ENCODE results near the gene TRIM7. TPM values are rescaled to one million over a fixed set of nuclear protein-coding genes. Genes with fewer than 3 reads are reported as not detected.
"Not testable (repeated sequence)": the region's sequence is repeated elsewhere in the genome, so short reads cannot be mapped to it uniquely, and the experiment has no call there.

The TRIM7 gene
- total RNA-seq, 1 experiment from 2014 or later = 0.10 TPM

GRCh38 chr5:181212934-181213333, 7.9 kb upstream of the TRIM7 start:
- no peak for DNase-seq (ENCODE audit: low spot score)

- DNase-seq (ENCODE audit: low spot score) = no peak
Observed at GRCh38 chr5:181212080-181212479, 7.1 kb upstream of the TRIM7 start.

- no peak for DNase-seq (ENCODE audit: low spot score)
Observed at GRCh38 chr5:181211208-181211607, 6.2 kb upstream of the TRIM7 start.

GRCh38 chr5:181210698-181211097, 5.7 kb upstream of the TRIM7 start:
- not testable (repeated sequence) for DNase-seq (ENCODE audit: low spot score)

- DNase-seq (ENCODE audit: low spot score) = not testable (repeated sequence)
Observed at GRCh38 chr5:181210148-181210547, 5.2 kb upstream of the TRIM7 start.

- not testable (repeated sequence) for DNase-seq (ENCODE audit: low spot score)
Observed at GRCh38 chr5:181209006-181209405, 4.0 kb upstream of the TRIM7 start.

GRCh38 chr5:181207960-181208253, 2.9 kb upstream of the TRIM7 start:
- DNase-seq (ENCODE audit: low spot score) = no peak

GRCh38 chr5:181207214-181207959, 2.4 kb upstream of the TRIM7 start:
- DNase-seq (ENCODE audit: low spot score) = peak; percentile 95

- no peak for DNase-seq (ENCODE audit: low spot score)
Observed at GRCh38 chr5:181205761-181206649, 1.0 kb upstream of the TRIM7 start.

GRCh38 chr5:181204113-181204825, 727 bp downstream of the TRIM7 start:
- no peak for DNase-seq (ENCODE audit: low spot score)

- no peak for DNase-seq (ENCODE audit: low spot score)
Observed at GRCh38 chr5:181203777-181204112, 1.3 kb downstream of the TRIM7 start.

GRCh38 chr5:181203093-181203711, 1.8 kb downstream of the TRIM7 start:
- DNase-seq (ENCODE audit: low spot score) = no peak

- DNase-seq (ENCODE audit: low spot score) = no peak
Observed at GRCh38 chr5:181200816-181201215, 4.2 kb downstream of the TRIM7 start.

- DNase-seq (ENCODE audit: low spot score) = no peak
Observed at GRCh38 chr5:181199881-181200638, 4.9 kb downstream of the TRIM7 start.

GRCh38 chr5:181198905-181199519, 6.0 kb downstream of the TRIM7 start:
- DNase-seq (ENCODE audit: low spot score) = no peak

GRCh38 chr5:181198106-181198685, 6.8 kb downstream of the TRIM7 start:
- DNase-seq (ENCODE audit: low spot score) = no peak

GRCh38 chr5:181197326-181197951, 7.6 kb downstream of the TRIM7 start:
- no peak for DNase-seq (ENCODE audit: low spot score)

- no peak for DNase-seq (ENCODE audit: low spot score)
Observed at GRCh38 chr5:181195249-181195761, 9.7 kb downstream of the TRIM7 start.

- DNase-seq (ENCODE audit: low spot score) = no peak
Observed at GRCh38 chr5:181194489-181195248, 10.3 kb downstream of the TRIM7 start.

Measured in H4 (cell line).